Vagina (tissue), 2 donors: ENCODE measurements around the gene KLK2.

Source experiments
- CTCF ChIP-seq, 3 experiments: fragments of 450-650 bp in 2 of 3; fragments of 200-600 bp in 1 of 3; sonication (generic) in 1 of 3; IDR thresholded peaks; one replicate each; pipeline ENCODE4 v1.5.1; 2017 to 2019; ENCODE audit warnings: antibody characterized with exemption in 3 of 3, mild to moderate bottlenecking in 2 of 3, moderate library complexity in 2 of 3
- POLR2A ChIP-seq, 2 donors: fragments of 450-650 bp; IDR thresholded peaks; one replicate each; pipeline ENCODE4 v1.6.1; 2017; ENCODE audit warnings: antibody characterized with exemption in 2 of 2, mild to moderate bottlenecking in 2 of 2, moderate library complexity in 2 of 2
- POLR2AphosphoS5 ChIP-seq, 2 donors: sonication (generic); formaldehyde crosslinking; IDR thresholded peaks; one replicate each; pipeline ENCODE4 v1.9.0; 2017; ENCODE audit warnings: antibody characterized with exemption in 2 of 2, mild to moderate bottlenecking in 2 of 2, low read depth in 1 of 2; ENCODE audit not compliant: insufficient read depth in 1 of 2

- no peak for TF ChIP-seq POLR2A (IDR thresholded peaks at IDR 0.05)
- TF ChIP-seq CTCF (IDR thresholded peaks at IDR 0.05): no peak
- no peak for TF ChIP-seq POLR2AphosphoS5 (IDR thresholded peaks at IDR 0.05; ENCODE audit: insufficient read depth in 1 of 2, low read depth in 1 of 2)
Observed at GRCh38 chr19:50835103-50835784, 38.0 kb upstream of the KLK2 start.
